ENCODE measurements around the gene STON2. TPM values are rescaled to one million over a fixed set of nuclear protein-coding genes. Genes with fewer than 3 reads are reported as not detected.

Gene STON2
- total RNA-seq = 10 to 100 TPM; 13.3 to 28.7 (median 17.8) TPM
- polyA plus RNA-seq = 1 to 10 TPM; 4.8 to 5.8 TPM
- long read RNA-seq, donor 1, partial matches to known transcripts = 4 of 10 reads
- long read RNA-seq, donor 1, other reads (novel, unspliced or antisense) = 6 of 10 reads
- long read RNA-seq, donor 2, partial matches to known transcripts = 30 of 92 reads
- long read RNA-seq, donor 2, other reads (novel, unspliced or antisense) = 60 of 92 reads
- long read RNA-seq, donor 3, partial matches to known transcripts = 3 of 5 reads
- long read RNA-seq, donor 3, other reads (novel, unspliced or antisense) = 2 of 5 reads

- TF ChIP-seq EP300 (IDR thresholded peaks at IDR 0.05) (no peak), POLR2A (IDR thresholded peaks at IDR 0.05) (no peak)
- H3K4me1 ChIP-seq (ENCODE audit: insufficient read depth) = peaks cover 2% of the 10 kb centered on the region
- H3K4me3 ChIP-seq = no peak within 1 kb of the TSS
- H3K27me3 ChIP-seq = no peaks in the 10 kb centered on the region
- intact Hi-C loops (cut with DNase I) = no loop called here
- no peaks in the 10 kb centered on the region for H3K36me3 ChIP-seq
- DNase-seq = no peak
- 70 to 78% (median 77%) methylated on average over 5 of the region's 5 CpGs for WGBS, 3 donors
- H3K27ac ChIP-seq = no peak within 1 kb of the TSS
- no peaks in the 10 kb centered on the region for H3K9me3 ChIP-seq
Measured at GRCh38 chr14:81400202-81400678, at the start of gene STON2. STON2 (minus strand) TSS chr14:81400324; CDS start chr14:81398382, 1,942 bp downstream.

- Histone ChIP-seq H3K4me1 (ENCODE audit: insufficient read depth) (peaks cover 10% of the 10 kb centered on the region), H3K9me3 (no peaks in the 10 kb centered on the region), H3K4me3 (no peak overlapping the region), H3K27ac (peak overlapping the region in 1 of 2 donors; percentile 45), H3K27me3 (no peaks in the 10 kb centered on the region), H3K36me3 (no peaks in the 10 kb centered on the region)
- intact Hi-C loops (cut with DNase I) = no loop called here
- TF ChIP-seq EP300 (IDR thresholded peaks at IDR 0.05) (no peak), CTCF (IDR thresholded peaks at IDR 0.05) (no peak), POLR2A (IDR thresholded peaks at IDR 0.05) (no peak)
- no peak for DNase-seq
- 50 to 58% (median 50%) methylated on average over 6 of the region's 6 CpGs for WGBS, 3 donors
Measured at GRCh38 chr14:81449576-81449975, 49.5 kb upstream of the STON2 start.

GRCh38 chr14:81449114-81449513 lies 49.0 kb upstream of the STON2 start:
- H3K27ac ChIP-seq = peak overlapping the region in 1 of 2 donors; percentile 45
- intact Hi-C loops (cut with DNase I) = no loop called here
- no peaks in the 10 kb centered on the region for H3K27me3 ChIP-seq
- no peak for TF ChIP-seq POLR2A (IDR thresholded peaks at IDR 0.05)
- no peak for TF ChIP-seq CTCF (IDR thresholded peaks at IDR 0.05)
- no peak for TF ChIP-seq EP300 (IDR thresholded peaks at IDR 0.05)
- DNase-seq = peak in 3 of 5 donors; percentile 27 to 49 (median 47)
- H3K36me3 ChIP-seq = no peaks in the 10 kb centered on the region
- H3K4me1 ChIP-seq (ENCODE audit: insufficient read depth) = peaks cover 10% of the 10 kb centered on the region
- no peak overlapping the region for H3K4me3 ChIP-seq
- 1 to 5% (median 2%) methylated on average over 4 of the region's 4 CpGs for WGBS, 3 donors
- H3K9me3 ChIP-seq = no peaks in the 10 kb centered on the region

- 66 to 75% (median 71%) methylated on average over 3 of the region's 3 CpGs for WGBS, 3 donors
- H3K27ac ChIP-seq = no peak overlapping the region
- peaks cover 10% of the 10 kb centered on the region for H3K4me1 ChIP-seq (ENCODE audit: insufficient read depth)
- intact Hi-C loops (cut with DNase I) = no loop called here
- no peak for TF ChIP-seq POLR2A (IDR thresholded peaks at IDR 0.05)
- no peak for TF ChIP-seq CTCF (IDR thresholded peaks at IDR 0.05)
- TF ChIP-seq EP300 (IDR thresholded peaks at IDR 0.05) = no peak
- H3K4me3 ChIP-seq = no peak overlapping the region
- no peak for DNase-seq
- H3K36me3 ChIP-seq = no peaks in the 10 kb centered on the region
- H3K27me3 ChIP-seq = no peaks in the 10 kb centered on the region
- H3K9me3 ChIP-seq = no peaks in the 10 kb centered on the region
Measured at GRCh38 chr14:81447021-81447764, 47.1 kb upstream of the STON2 start.

All from ovary (tissue), 10 donors.